ENCODE measurements around the gene EFNA4.

Gene EFNA4

DNA sequence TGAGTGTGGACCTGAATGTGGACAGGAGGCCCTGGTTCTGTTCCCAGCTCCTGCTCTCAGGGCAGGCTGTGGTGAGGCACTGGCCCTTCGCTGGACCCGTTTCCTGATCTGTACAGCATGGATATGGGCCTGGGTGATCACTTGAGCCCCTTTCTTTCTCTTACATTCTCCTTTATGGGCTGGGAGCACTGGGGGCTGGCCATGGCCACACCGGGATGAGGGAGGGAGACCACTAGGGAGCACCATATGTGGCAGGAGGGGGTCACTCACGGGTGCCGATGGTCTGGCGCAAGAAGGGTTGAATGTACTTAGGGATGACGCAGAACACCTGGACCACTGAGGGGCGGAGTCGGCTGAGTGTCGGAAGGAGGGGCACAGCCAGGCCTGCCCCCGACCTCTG lies 32.6 kb upstream of the EFNA4 start:
- no peak for DNase-seq (ENCODE audit: low read depth, low spot score)
- H3K4me3 ChIP-seq (ENCODE audit: low read length) = no peak overlapping the region

DNA sequence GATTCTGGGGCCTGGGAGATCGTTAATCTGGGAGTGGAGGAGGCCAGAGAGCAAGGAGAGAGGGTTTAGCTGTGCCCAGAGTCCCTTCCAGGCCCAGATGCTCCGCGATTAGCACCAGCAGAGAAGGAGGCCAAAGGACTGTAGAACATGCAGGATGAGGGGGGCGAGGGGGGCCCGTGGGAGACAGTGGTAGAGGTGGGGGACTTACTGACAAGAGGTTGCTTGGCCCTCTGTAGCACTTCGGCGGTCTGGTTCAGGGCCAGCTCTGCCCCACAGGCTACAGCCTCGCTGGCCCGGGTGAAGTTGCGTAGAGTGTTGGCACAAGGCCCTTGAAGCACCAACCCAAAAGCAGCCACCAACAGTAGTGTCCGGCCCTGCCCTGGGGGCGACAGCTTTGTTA lies 30.7 kb upstream of the EFNA4 start:
- H3K4me3 ChIP-seq (ENCODE audit: low read length) = no peak overlapping the region
- no peak for DNase-seq (ENCODE audit: low read depth, low spot score)

DNA sequence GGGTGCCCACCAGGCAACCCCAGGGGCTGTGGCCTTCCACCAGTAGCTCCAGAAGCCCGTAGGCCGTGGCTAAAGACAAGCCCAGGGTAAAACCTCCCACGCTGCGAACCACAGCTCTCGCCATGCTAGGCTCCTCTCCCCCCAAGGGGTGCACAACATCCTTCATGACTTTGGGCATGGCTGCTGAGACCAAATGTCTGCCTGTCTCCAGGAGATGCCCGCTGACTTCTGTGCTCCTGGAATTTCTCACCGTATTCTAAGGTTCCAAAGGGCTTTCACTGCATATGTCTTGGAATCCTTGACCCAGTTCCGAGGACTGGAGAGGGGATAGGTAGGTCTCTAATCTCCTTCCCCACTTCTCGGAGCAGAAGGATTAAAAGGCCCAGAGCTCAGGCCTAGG lies 30.0 kb upstream of the EFNA4 start, which contains the start of the genes DCST1 and DCST2:
TSS of gene DCST1 (plus strand) at position 301 of the 400 bp plus-strand sequence. CDS start 213 bp downstream, outside the sequence.
TSS of gene DCST2 (minus strand) at position 258 of the 400 bp plus-strand sequence. CDS start at position 178, 80 bp downstream.
- DNase-seq (ENCODE audit: low read depth, low spot score) = no peak
- H3K4me3 ChIP-seq (ENCODE audit: low read length) = no peak within 1 kb of the TSS

DNA sequence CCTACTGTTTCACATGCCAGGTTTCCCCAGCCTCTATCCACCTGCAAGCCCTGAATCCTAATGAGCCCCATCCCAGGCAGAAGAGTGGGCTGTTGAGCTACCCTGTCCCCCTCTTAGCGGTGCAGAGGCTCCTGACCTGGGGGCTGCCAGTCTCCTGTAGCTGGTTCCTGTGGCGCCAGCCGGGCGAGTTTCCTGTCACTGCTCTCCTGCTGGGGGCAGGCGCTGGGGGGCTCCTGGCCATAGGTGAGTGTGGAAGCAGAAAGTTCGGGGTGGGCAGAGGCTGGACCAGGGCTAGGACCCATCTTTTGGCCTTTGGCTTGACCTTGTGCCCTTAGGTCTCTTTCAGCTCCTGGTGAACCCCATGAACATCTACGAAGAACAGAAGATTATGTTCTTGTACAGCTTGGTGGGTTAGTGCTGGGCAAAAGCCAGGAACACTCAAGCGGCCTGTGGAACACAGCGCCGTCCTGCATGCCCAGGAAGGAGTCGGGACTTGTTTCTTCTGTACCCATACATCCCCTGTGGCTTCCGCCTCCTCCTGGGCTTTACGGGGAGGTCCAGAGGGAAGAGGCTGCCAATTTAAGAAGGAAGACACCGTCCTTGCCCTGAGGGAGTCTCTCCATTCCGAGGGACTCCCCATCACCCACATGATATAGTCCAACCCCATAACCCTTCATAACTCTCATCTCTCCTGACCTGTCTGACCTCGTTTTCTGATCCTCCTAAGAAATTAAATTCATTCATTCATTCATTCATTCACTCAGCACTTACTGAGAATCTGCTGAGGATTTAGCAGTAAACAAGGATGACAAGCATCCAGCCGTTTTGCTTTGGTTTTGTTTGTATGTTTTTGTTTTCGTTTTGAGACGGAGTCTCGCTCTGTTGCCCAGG lies 29.0 kb upstream of the EFNA4 start:
- no peak for DNase-seq (ENCODE audit: low read depth, low spot score)
- H3K4me3 ChIP-seq (ENCODE audit: low read length) = no peak overlapping the region

DNA sequence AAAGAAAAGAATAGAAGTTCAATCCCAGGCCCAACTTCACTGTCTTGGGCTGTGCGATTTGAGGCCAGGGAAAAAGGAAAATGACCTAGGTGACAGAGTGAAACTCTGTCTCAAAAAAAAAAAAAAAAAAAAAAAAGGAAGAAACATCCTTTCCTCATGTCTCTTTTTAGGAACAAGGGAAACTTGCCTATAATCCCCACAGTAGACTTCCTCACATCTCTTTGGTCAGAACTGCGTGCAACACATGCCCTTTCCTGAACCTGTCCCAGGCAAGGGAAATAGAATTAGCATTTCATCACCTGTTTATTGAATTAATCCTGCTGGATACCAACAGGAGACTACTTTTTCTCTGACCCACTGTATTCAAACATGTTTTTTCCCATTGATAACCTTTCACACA lies 27.6 kb upstream of the EFNA4 start:
- DNase-seq (ENCODE audit: low read depth, low spot score) = no peak
- H3K4me3 ChIP-seq (ENCODE audit: low read length) = no peak overlapping the region

DNA sequence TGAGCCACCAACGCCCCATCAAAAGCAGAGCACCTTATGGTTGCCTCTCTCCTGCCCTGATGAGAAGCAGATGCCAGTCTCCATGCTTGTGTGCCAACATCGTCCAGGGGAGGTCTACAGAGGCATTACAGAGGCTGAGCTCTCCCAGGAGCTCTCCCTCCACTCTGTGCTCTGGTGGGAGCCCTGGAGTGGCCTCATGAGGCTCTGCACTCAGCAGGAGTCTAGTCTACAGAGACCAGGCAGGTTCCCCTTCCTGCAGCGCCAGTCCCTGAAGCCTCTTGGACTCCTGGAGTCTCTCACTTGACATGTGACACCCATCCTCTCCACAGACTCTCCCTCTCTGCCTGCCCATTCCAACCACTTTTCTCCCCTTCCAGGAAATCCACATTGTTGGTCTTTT lies 26.5 kb upstream of the EFNA4 start:
- no peak overlapping the region for H3K4me3 ChIP-seq (ENCODE audit: low read length)
- DNase-seq (ENCODE audit: low read depth, low spot score) = no peak

DNA sequence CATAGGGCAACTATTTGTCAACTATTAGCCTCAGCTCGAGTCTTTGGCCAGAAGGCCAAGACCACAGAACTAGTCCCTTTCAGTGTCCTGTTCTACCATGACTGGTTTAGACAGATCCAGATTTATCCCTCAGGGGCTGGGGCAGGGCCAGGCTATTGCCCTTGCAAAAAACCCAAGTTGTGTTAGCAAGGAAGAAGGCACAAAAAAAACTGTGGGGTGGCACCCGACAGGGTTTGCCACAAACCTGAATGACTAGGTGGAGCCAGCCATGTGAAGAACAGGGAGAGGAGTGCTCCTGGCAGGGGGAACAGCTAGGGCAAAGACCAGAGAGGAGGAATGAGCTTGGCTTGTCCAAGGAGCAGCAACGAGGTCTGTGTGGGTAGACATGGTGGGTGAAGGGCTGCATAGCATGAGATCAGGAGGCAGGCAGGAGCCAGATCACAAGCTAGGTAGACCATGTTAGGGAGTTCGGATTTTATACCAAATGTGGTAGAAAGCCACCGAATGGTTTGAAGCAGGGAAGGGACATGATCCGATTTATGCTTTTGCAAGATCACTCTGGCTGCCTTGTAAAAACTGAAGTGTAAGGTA lies 25.6 kb upstream of the EFNA4 start:
- DNase-seq (ENCODE audit: low read depth, low spot score) = no peak
- no peak overlapping the region for H3K4me3 ChIP-seq (ENCODE audit: low read length)

DNA sequence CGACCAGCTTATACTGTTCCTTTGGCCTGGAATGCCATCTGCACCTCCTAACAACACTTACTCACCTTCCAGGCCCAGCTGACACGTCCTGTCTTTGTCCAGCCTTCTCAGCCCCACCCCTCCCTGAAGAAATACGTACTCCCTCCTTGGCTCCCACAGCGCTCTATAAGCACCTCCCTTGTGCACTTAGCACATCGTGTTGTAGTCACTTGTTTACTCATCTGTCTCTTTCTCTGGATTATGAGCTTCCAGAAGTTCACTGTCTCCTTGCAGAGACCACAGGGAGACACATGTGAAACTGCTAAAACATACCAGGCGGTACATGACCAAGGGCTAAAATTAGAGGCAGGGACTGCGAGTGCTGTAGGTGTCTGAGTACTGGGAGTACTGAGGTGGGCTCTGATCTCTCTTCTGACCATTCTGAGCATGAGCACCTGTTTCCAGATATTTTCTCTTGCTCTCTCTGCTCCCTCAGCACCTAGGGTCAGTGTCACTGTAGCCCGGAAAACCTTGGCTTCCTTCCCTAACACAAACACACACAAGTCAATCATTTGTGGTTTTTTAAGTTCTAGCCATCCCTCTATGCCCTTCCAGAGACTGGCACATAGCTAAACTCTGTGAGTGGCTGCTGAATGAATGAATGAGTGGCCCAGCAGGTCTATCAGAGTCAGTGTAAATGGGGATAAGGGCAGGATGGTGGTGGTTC lies 24.8 kb upstream of the EFNA4 start:
- no peak for DNase-seq (ENCODE audit: low read depth, low spot score)
- no peak overlapping the region for H3K4me3 ChIP-seq (ENCODE audit: low read length)

DNA sequence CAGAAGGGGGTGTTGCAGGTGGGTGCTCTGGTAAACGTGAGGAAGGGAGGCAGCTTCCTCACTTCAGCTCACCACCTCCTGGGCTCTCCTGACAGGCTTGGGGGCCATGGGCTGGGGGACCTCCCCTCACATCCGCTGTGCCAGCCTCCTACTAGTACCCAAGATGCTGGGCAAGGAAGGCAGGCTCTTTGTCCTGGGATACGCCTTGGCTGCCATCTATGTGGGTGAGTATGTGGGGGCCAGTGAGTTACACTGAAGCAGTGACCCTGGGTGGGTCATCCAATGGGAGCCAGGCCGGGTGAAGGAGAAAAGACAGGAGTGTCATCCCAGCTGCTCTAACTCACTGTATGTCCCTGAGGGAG lies 24.3 kb upstream of the EFNA4 start:
- DNase-seq (ENCODE audit: low read depth, low spot score) = no peak
- H3K4me3 ChIP-seq (ENCODE audit: low read length) = no peak overlapping the region

DNA sequence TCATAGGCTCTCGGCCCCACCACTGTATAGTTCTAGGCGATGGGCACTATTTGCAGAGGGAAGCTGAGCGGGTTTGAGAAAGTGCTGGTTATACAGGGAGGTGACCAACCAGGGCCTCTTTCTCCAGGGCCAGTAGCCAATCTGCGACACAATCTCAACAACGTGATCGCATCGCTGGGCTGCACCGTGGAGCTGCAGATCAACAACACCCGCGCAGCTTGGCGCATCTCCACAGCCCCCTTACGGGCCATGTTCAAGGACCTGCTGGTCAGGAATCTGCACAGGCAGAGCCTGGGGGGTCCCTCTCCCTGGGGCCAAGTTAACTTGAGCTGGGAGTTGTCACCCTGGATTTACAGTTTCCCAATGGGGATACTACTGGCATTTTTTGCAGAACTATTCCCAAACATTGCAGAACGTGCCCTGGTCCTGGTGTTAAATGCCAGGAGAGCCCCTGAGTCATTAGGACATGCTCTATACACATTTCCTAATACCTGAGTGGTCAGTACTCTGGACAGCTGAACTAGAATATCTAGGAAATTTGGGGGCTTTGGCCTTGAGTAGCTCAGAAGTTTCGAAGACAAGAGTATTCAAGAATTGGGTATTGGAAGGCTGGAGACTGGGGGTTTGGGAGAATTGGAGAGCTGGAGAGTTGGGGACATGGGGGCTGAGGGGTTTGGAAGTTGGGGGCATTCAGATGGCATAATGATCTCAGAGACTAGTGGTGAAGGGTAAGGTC lies 23.0 kb upstream of the EFNA4 start:
- no peak for DNase-seq (ENCODE audit: low read depth, low spot score)
- no peak overlapping the region for H3K4me3 ChIP-seq (ENCODE audit: low read length)

DNA sequence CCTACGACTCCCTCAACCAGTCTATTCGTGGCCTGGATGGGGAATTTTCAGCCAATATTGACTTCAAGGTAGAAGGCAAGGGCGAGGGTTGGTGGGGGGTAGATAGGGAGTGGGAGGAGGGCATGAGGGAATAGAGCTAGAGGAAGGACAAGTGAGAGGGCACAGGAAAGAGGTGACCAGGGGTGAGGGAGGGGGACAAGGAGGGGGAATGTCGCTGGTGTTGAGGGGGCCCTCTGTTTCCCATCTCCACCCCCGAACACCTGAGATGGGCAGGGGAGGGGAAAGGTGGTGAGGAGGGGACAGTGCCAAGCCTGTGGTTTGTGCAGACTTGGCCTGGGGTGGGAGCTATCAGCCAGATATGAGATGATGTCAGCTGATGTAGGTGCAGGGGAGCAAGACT lies 20.8 kb upstream of the EFNA4 start:
- DNase-seq (ENCODE audit: low read depth, low spot score) = no peak
- no peak overlapping the region for H3K4me3 ChIP-seq (ENCODE audit: low read length)

DNA sequence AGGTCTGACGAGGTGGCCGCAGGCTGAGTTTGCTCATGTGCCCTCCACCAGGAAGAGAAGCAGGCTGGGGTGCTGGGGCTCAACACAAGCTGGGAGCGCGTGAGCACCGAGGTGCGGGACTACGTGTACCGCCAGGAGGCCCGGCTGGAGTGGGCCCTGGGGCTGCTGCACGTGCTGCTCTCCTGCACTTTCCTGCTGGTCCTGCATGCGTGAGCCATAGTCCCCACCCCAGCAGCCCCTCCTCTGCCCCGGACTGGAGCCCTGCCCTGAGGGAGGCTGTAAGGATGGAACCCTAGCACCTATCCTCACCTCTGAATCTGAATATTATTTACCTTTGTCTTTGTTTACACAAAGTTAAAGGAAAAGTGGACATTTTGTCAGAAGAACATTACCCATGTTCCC lies 20.2 kb upstream of the EFNA4 start:
- no peak overlapping the region for H3K4me3 ChIP-seq (ENCODE audit: low read length)
- DNase-seq (ENCODE audit: low read depth, low spot score) = no peak

DNA sequence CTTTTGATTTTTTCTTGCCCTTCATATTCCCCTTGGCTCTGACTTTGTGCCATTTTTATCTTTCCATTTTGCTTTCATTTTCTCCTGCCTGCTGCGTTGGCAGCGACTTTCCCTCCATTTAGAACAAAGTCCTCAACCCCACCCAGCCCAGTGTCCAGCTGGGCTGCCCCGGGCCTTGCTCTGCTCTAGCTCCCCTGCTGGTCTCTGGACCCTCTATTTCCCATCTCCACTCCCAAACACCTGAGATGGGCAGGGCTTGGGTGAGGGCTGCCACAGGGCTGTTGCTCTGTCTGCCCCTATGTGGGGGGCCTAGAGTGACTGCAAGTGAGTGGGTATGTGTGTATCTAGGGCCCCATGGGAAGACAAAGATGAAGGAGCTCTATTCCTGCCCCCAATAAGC lies 19.7 kb upstream of the EFNA4 start:
- no peak for DNase-seq (ENCODE audit: low read depth, low spot score)
- no peak overlapping the region for H3K4me3 ChIP-seq (ENCODE audit: low read length)

DNA sequence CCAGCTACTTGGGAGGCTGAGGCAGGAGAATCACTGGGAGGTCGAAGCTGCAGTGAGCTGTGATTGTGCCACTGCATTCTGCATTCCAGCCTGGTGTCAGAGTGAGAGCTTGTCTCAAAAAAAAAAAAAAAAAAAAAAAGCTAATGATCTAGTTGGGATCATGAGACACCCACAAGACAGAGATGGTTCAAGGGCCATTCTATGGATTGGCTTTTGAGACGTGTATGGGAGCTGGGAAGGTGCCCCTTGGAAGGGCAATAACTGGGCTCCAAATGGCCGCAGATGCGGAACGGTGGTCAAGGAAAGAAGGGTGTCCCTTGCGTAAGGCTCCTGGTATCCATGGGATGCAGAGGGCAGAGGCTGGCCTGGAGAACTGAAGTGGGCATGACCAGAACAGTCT lies 19.2 kb upstream of the EFNA4 start:
- DNase-seq (ENCODE audit: low read depth, low spot score) = no peak
- no peak overlapping the region for H3K4me3 ChIP-seq (ENCODE audit: low read length)

DNA sequence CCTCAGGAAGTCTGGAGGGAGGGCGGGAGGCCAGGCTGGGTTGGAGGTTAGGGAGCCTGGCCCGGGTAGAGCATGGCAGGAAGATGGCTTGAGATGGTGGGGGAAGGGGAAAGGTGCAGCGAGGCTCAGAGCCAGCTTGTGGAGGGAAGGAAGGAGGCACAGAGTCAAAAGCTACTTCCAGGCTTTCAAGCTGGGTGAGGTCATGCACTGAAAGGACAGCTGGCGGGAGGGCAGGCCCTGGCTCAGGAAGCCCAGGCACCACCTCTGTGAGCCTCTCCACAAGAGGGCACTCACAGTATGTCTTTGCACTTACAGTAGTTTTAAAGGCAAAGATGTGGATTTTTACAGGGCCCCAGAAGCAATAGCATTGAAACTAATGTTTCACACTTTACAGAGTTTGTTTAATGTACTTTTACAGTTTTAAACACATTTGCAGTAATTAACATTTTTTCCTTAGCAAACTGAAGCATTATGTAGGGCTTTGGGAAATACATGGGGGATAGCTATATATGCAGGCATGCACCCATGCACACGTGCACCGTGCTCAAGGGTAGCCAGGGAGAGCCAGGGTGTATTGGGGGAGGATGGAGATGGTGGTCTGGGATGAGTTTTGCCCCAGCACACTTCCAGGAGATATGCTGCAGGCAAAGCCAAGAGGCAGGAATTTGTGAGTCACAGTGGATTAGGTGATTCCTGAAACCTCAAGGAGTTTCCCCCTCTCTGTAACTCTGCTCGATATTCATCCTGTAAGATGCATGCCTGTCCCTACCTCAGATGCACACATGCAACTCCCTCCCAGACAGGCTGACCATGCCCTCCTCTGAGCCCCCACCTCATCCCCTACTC lies 18.5 kb upstream of the EFNA4 start:
- peak; percentile 60 for DNase-seq (ENCODE audit: low read depth, low spot score)

DNA sequence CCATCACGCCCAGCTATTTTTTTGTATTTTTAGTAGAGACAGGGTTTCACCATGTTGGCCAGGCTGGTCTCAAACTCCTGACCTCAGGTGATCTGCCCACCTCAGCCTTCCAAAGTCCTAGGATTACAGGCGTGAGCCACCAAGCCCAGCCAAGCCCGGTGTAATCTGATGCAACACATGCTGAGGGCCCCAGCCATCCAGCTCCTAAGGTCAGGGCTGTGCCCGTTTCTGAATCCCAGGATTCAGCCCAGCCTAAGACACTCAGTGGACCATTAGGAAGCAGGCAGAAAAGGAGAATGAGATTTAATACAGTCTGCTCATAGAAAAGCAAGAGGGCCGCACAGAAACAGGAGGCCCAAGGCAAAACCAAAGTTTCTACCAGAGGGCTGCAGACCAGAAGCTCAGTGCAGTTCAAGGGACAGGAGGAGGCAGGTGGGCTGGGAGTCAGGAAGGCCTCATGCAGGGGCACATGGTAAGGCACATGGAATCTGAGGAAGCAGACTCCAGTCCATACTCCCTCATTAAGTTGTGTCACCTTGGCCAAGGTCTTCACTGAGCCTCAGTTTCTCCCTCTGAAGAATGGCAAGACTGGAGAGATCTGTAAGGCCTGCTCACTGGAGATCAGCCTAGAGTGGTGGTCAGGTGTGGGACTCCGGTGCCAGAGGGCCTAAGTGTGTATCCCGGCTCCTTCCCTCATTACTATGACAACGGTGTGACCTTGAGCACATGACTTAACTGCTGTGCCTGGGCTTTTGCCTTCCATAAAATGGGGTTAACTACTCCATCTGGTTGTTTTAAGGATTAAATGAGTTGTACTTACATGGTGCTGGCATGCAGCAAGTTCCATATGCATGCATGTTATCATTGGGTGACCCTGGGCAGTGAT lies 14.8 kb upstream of the EFNA4 start:
- DNase-seq (ENCODE audit: low read depth, low spot score) = no peak
- no peak overlapping the region for H3K4me3 ChIP-seq (ENCODE audit: low read length)

More for the DNA sequence above, 18.5 kb upstream of the EFNA4 start:
- H3K4me3 ChIP-seq (ENCODE audit: low read length) = no peak overlapping the region

DNA sequence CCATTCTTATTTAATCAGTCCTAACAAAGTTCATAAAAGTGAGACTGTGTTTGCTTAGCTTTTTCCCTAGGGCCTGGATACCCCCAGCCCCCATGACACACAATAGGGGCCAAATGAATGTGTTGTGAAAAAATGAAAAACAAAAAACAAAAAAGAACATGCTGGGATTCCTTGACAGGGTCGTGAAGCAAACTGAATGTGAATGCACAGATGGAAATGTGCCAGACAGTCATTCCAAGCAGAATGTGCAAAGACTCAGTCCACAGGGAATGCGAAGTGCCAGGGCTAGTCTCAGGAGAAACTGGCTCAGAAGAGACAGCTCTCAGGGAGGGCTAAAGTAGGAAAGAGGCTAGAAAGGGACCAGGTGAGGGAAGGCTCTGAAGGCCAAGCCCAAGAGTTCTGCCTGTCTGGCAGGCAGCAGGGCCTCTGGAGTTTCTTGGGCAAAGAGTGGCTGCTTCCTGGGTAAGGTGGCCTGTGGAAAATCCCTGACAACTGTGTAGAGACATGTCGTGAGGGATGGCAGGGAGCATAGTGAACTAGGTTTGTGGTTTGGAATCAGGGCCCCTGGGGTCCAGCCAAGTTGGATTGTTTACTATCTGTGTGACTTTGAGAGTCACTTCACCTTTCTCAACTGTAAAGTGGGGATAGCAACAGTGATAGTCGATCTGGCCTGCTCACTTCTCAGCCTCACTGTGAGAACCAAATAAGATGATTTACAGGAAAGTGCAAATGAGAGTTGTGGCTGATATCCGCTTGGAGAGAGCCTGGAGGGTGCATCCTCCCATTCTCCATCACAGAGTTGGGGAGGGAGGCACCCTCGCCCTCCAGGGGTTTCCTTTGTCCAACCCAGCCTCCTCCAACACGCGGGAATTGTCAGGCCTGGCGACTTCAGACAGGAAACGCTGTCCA lies 13.6 kb upstream of the EFNA4 start:
- peak overlapping the region; percentile 69 for H3K4me3 ChIP-seq (ENCODE audit: low read length)

More for the DNA sequence above, 13.6 kb upstream of the EFNA4 start:
- DNase-seq (ENCODE audit: low read depth, low spot score) = no peak
